ENCODE measurements around the gene RELL2.

DNA sequence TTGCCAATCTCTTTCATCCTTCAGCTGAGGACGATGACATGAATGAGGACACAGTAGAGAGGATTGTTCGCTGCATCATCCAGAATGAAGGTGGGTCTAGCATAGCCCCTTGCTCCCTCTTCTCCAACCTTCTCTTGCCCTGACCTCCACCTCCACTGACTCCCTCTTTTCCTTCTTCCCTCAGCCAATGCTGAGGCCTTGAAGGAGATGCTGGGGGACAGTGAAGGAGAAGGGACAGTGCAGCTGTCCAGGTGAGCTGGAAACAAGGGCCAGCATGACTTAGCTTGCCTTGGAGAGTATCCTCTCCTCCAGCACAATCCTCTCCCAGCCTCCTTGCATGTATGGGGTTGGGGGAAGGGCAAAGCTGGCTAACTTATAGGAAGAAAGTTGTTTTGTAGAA, 2.0 kb downstream of the RELL2 start:
- no peak for TF ChIP-seq EP300 (IDR thresholded peaks at IDR 0.05)
- TF ChIP-seq, protein P1, sequence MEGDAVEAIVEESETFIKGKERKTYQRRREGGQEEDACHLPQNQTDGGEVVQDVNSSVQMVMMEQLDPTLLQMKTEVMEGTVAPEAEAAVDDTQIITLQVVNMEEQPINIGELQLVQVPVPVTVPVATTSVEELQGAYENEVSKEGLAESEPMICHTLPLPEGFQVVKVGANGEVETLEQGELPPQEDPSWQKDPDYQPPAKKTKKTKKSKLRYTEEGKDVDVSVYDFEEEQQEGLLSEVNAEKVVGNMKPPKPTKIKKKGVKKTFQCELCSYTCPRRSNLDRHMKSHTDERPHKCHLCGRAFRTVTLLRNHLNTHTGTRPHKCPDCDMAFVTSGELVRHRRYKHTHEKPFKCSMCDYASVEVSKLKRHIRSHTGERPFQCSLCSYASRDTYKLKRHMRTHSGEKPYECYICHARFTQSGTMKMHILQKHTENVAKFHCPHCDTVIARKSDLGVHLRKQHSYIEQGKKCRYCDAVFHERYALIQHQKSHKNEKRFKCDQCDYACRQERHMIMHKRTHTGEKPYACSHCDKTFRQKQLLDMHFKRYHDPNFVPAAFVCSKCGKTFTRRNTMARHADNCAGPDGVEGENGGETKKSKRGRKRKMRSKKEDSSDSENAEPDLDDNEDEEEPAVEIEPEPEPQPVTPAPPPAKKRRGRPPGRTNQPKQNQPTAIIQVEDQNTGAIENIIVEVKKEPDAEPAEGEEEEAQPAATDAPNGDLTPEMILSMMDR (IDR thresholded peaks at IDR 0.05) = no peak
